Cardiac muscle cell (in vitro differentiated cells and primary cell): ENCODE data around the gene MRI1. TPM values are rescaled to one million over a fixed set of nuclear protein-coding genes. Genes with fewer than 3 reads are reported as not detected.

Experiments used
- DNase-seq, 2 donors: peaks; one replicate each; pipeline versions ENCODE4 v3.0.0 to v3.0.0-alpha.2; 2010 to 2017; ENCODE audit warnings: low read depth in 1 of 2, low spot score in 1 of 2
- H3K27ac ChIP-seq: fragments of 200-600 bp; sonication (generic); 2 replicates; pipeline ENCODE4 v1.5.1; 2016
- H3K27me3 ChIP-seq: fragments of 200-600 bp; sonication (generic); 2 replicates; pipeline ENCODE4 v1.6.0; 2016; ENCODE audit warnings: control low read depth
- H3K36me3 ChIP-seq: fragments of 200-600 bp; sonication (generic); 2 replicates; pipeline ENCODE4 v1.5.1; 2016; ENCODE audit warnings: control low read depth
- H3K4me1 ChIP-seq: fragments of 200-600 bp; sonication (generic); 2 replicates; pipeline ENCODE4 v1.8.1; 2017; ENCODE audit warnings: low read depth, mild to moderate bottlenecking, mixed run types
- H3K4me3 ChIP-seq: fragments of 200-600 bp; sonication (generic); 2 replicates; pipeline ENCODE4 v1.5.1; 2016; ENCODE audit warnings: mild to moderate bottlenecking
- H3K9me3 ChIP-seq: fragments of 200-600 bp; sonication (generic); 2 replicates; pipeline ENCODE4 v1.5.1; 2017; ENCODE audit warnings: low read depth, mild to moderate bottlenecking, control low read depth
- CTCF ChIP-seq: IDR thresholded peaks from 2 replicates; pipeline ENCODE4 v1.5.1; 2012; ENCODE audit warnings: low read depth, mild to moderate bottlenecking, low read length
- polyA plus RNA-seq: library from polyadenylated mRNA; unstranded; fragments of >200 nt; fragmentation: Nextera tagmentation; extraction: Ambion mirVana; gene quantifications from 2 replicates; pipeline ENCODE4 v1.2.1, GENCODE V29; 2016
- total RNA-seq: library from RNA; depleted of rRNA; stranded (reverse); fragments of >200 nt; gene quantifications from 2 replicates; pipeline ENCODE4 v1.2.3, GENCODE V29; 2016

The MRI1 gene
- total RNA-seq (79.8 and 92.4 TPM in 2 replicates), polyA plus RNA-seq (24.8 and 25.8 TPM in 2 replicates)

- H3K4me3 ChIP-seq: peak within 1 kb of the TSS; percentile 57
- peak within 1 kb of the TSS; percentile 71 for H3K27ac ChIP-seq
- H3K4me1 ChIP-seq: no peaks in the 10 kb centered on the region
- no peaks in the 10 kb centered on the region for H3K27me3 ChIP-seq
- no peak for TF ChIP-seq CTCF
- no peaks in the 10 kb centered on the region for H3K9me3 ChIP-seq
- peaks cover 16% of the 10 kb centered on the region for H3K36me3 ChIP-seq
- peak; percentile 79 to 82 for DNase-seq
Observed at GRCh38 chr19:13764101-13764807, at the start of gene MRI1. Gene MRI1 (plus strand): TSS chr19:13764522. CDS start chr19:13764589, 67 bp downstream.

- H3K27me3 ChIP-seq: no peaks in the 10 kb centered on the region
- no peak overlapping the region for H3K27ac ChIP-seq
- no peak for TF ChIP-seq CTCF
- no peaks in the 10 kb centered on the region for H3K36me3 ChIP-seq
- no peak overlapping the region for H3K4me3 ChIP-seq
- H3K4me1 ChIP-seq: no peaks in the 10 kb centered on the region
- no peaks in the 10 kb centered on the region for H3K9me3 ChIP-seq
- DNase-seq: no peak
Observed at GRCh38 chr19:13717194-13717643, 47.1 kb upstream of the MRI1 start.

DNA sequence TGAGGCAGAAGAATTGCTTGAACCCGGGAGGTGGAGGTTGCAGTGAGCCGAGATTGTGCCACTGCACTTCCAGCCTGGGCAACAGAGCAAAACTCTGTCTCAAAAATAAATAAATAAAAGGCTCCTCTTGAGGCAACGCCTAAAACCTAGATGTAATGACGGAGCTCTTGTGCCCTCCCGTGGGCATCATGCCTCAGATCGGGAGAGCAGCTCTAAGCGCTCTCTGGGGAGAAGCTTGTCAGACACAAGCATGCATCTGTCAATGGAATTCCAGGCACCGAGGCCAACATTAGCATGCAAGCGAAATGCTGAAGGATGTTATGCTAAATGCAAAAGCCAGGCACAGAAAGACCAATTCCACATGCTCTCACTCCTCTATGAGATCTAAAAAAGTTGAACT lies 45.6 kb upstream of the MRI1 start:
- H3K36me3 ChIP-seq: no peaks in the 10 kb centered on the region
- DNase-seq: peak; percentile 59 to 60
- H3K9me3 ChIP-seq: no peaks in the 10 kb centered on the region
- TF ChIP-seq CTCF: no peak
- no peak overlapping the region for H3K4me3 ChIP-seq
- no peaks in the 10 kb centered on the region for H3K27me3 ChIP-seq
- no peaks in the 10 kb centered on the region for H3K4me1 ChIP-seq
- H3K27ac ChIP-seq: no peak overlapping the region

GRCh38 chr19:13722146-13722545 lies 42.2 kb upstream of the MRI1 start:
- Histone ChIP-seq H3K27ac (no peak overlapping the region), H3K4me1 (no peaks in the 10 kb centered on the region), H3K4me3 (no peak overlapping the region), H3K36me3 (no peaks in the 10 kb centered on the region), H3K9me3 (no peaks in the 10 kb centered on the region), H3K27me3 (no peaks in the 10 kb centered on the region)
- DNase-seq: no peak
- TF ChIP-seq CTCF: no peak

DNA sequence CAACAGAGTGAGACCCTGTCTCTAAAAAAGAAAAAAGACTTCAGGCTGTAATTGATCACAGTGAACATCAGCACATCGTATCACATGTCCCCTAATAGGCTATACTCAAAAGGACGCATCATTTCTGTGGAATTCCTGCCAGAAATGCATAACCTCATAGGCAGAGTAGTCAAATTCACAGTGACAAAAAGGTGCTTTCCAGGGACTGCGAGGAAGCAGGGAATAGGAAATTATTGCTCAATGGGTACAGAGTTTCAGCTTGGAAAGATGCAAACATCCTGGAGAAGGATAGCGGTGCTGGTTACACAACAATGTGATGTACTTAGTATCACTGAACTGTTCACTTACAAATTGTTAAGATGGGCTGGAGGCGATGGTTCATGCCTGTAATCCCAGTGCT lies 41.1 kb upstream of the MRI1 start:
- H3K27me3 ChIP-seq: no peaks in the 10 kb centered on the region
- no peaks in the 10 kb centered on the region for H3K36me3 ChIP-seq
- no peaks in the 10 kb centered on the region for H3K4me1 ChIP-seq
- peak in 1 of 2 donors; percentile 38 for DNase-seq
- no peak overlapping the region for H3K27ac ChIP-seq
- no peaks in the 10 kb centered on the region for H3K9me3 ChIP-seq
- no peak overlapping the region for H3K4me3 ChIP-seq
- TF ChIP-seq CTCF: no peak
